ENCODE results near the gene LTB4R. TPM values are rescaled to one million over a fixed set of nuclear protein-coding genes. Genes with fewer than 3 reads are reported as not detected.
"Not testable (repeated sequence)": the region's sequence is repeated elsewhere in the genome, so short reads cannot be mapped to it uniquely, and the experiment has no call there.

Gene LTB4R
- total and polyA plus RNA-seq, 2 donors from 2014 or later, result 4.6 to 9.3 TPM

DNA sequence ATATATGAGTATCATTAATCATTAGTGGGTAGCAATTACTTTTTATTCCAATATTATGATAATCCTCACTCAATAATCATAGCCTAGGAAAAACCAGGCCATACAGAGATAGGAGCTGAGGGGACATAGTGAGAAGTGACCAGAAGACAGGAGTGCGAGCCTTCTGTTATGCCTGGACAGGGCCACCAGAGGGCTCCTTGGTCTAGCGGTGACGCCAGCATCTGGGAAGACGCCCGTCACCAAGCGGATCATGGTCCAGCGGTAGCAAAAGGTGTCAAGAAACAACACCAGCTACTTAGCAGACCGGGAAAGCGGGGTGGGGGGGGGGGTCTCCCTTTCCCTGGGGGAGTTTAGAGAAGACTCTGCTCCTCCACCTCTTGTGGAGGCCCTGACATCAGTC is 16.6 kb downstream of the LTB4R start:
- H3K4me1 ChIP-seq (ENCODE audit: control insufficient read depth in 2 of 3, insufficient read depth in 2 of 3, low read depth in 1 of 3, low read length in 3 of 3), result peaks cover 0 to 11% (median 5%) of the 10 kb centered on the region in 3 donors

DNA sequence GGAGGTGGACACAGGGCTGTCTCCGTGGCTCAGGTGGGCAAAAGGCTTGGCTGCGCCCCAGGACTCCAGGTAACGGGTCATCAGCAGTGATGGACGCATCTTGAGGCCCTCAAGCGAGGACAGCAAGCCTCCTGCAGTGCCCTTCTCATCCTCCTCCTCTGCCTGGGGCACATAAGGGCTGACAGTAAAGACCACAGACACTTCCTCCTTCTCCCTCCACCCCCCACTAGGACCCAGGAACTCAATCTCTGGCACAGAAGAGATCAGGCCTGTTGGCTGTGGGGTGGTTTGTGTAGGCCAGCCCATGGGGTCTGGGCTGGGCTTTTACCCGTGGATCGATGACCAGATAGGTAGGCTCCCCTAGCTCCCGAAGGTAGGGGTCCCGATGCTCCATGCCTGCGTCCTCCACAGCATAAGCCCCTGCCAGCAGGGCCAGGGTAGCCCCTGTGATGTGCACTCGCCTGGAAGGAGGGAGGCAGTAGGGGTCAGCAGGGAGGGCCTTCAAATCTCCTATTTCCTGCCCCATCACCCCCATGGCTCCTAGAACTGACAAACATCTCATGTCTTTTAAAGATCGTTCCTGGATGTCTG is 17.9 kb downstream of the LTB4R start:
- no peak overlapping the region for H3K4me3 ChIP-seq (ENCODE audit: low read length in 3 of 3)
- H3K36me3 ChIP-seq (ENCODE audit: control insufficient read depth in 2 of 3, insufficient read depth in 3 of 3, low read length in 3 of 3), result no peaks in the 10 kb centered on the region
- H3K9me3 ChIP-seq (ENCODE audit: control insufficient read depth in 2 of 3, insufficient read depth in 1 of 3, low read length in 3 of 3), result no peaks in the 10 kb centered on the region
- H3K27ac ChIP-seq (ENCODE audit: low read depth in 2 of 2, low read length in 2 of 2), result no peak overlapping the region
- TF ChIP-seq, protein P1, sequence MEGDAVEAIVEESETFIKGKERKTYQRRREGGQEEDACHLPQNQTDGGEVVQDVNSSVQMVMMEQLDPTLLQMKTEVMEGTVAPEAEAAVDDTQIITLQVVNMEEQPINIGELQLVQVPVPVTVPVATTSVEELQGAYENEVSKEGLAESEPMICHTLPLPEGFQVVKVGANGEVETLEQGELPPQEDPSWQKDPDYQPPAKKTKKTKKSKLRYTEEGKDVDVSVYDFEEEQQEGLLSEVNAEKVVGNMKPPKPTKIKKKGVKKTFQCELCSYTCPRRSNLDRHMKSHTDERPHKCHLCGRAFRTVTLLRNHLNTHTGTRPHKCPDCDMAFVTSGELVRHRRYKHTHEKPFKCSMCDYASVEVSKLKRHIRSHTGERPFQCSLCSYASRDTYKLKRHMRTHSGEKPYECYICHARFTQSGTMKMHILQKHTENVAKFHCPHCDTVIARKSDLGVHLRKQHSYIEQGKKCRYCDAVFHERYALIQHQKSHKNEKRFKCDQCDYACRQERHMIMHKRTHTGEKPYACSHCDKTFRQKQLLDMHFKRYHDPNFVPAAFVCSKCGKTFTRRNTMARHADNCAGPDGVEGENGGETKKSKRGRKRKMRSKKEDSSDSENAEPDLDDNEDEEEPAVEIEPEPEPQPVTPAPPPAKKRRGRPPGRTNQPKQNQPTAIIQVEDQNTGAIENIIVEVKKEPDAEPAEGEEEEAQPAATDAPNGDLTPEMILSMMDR (IDR thresholded peaks at IDR 0.05; ENCODE audit: borderline replicate concordance, extremely low read depth, insufficient read depth), result no peak
- H3K27me3 ChIP-seq (ENCODE audit: control insufficient read depth, insufficient read depth, low read length), result peaks cover 13% of the 10 kb centered on the region
- peaks cover 0 to 11% (median 10%) of the 10 kb centered on the region in 3 donors for H3K4me1 ChIP-seq (ENCODE audit: control insufficient read depth in 2 of 3, insufficient read depth in 2 of 3, low read depth in 1 of 3, low read length in 3 of 3)
- intact Hi-C loops (cut with DNase I), result no loop called here
- no peak overlapping the region for H3K9ac ChIP-seq (ENCODE audit: low read length in 3 of 3)
- DNase-seq (no peak), FAIRE-seq (no peak)

More for the DNA sequence above, 16.6 kb downstream of the LTB4R start:
- TF ChIP-seq, protein P1 (IDR thresholded peaks at IDR 0.05; ENCODE audit: borderline replicate concordance, extremely low read depth, insufficient read depth), result peak; percentile 52
- H3K27me3 ChIP-seq (ENCODE audit: control insufficient read depth, insufficient read depth, low read length); H3K9ac ChIP-seq (ENCODE audit: low read length in 3 of 3); H3K36me3 ChIP-seq (ENCODE audit: control insufficient read depth in 2 of 3, insufficient read depth in 3 of 3, low read length in 3 of 3); H3K27ac ChIP-seq (ENCODE audit: low read depth in 2 of 2, low read length in 2 of 2); intact Hi-C loops (cut with DNase I); H3K9me3 ChIP-seq (ENCODE audit: control insufficient read depth in 2 of 3, insufficient read depth in 1 of 3, low read length in 3 of 3); DNase-seq; H3K4me3 ChIP-seq (ENCODE audit: low read length in 3 of 3); FAIRE-seq: not testable (repeated sequence)

DNA sequence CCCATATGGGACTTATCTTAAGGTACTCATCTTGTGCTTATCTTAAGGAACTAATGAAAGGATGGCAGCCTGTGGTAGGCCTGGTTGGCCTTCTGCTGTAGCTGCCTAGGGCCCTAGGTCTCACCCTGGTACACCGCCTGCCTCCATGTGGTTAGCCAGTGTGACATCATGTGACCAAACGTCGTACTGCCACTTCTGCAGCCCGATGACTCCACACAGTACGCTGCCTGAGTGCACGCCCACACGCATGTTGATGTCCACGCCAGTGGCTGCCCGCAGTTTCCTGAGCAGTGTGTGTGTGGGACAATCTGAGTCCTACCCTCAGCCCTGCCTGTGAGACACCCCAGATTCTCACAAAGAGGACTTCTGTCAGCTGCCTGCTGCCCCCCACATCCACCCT is 18.4 kb downstream of the LTB4R start:
- intact Hi-C loops (cut with DNase I), result no loop called here
- Histone ChIP-seq H3K4me1 (ENCODE audit: control insufficient read depth in 2 of 3, insufficient read depth in 2 of 3, low read depth in 1 of 3, low read length in 3 of 3) (peaks cover 0 to 11% (median 10%) of the 10 kb centered on the region in 3 donors), H3K27ac (ENCODE audit: low read depth in 2 of 2, low read length in 2 of 2) (no peak overlapping the region), H3K9me3 (ENCODE audit: control insufficient read depth in 2 of 3, insufficient read depth in 1 of 3, low read length in 3 of 3) (no peaks in the 10 kb centered on the region), H3K36me3 (ENCODE audit: control insufficient read depth in 2 of 3, insufficient read depth in 3 of 3, low read length in 3 of 3) (no peaks in the 10 kb centered on the region), H3K9ac (ENCODE audit: low read length in 3 of 3) (no peak overlapping the region), H3K27me3 (ENCODE audit: control insufficient read depth, insufficient read depth, low read length) (peaks cover 14% of the 10 kb centered on the region), H3K4me3 (ENCODE audit: low read length in 3 of 3) (no peak overlapping the region)
- DNase-seq, result peak in 1 of 5 donors; percentile 82
- FAIRE-seq, result no peak
- TF ChIP-seq, protein P1 (IDR thresholded peaks at IDR 0.05; ENCODE audit: borderline replicate concordance, extremely low read depth, insufficient read depth), result no peak
